Spleen (tissue), 7 donors: Measurements from ENCODE around the gene SUCNR1.
A peak's percentile ranks its signal among the peaks of the same experiment; 100 is the strongest.

Experiments used
- CTCF ChIP-seq, 11 experiments: fragments of 200-600 bp in 7 of 11; fragments of 450-650 bp in 4 of 11; sonication (generic) in 4 of 11; IDR thresholded peaks in 8 of 11; conservative IDR thresholded peaks in 3 of 11; 1 replicate in 7 of 11; 2 replicates in 4 of 11; pipeline versions ENCODE4 v1.4.0 to v1.8.0; 2016 to 2021; ENCODE audit warnings: antibody characterized with exemption in 11 of 11, inconsistent platforms in 4 of 11, mild to moderate bottlenecking in 1 of 11
- POLR2AphosphoS5 ChIP-seq, 3 donors: sonication (generic); formaldehyde crosslinking; IDR thresholded peaks; one replicate each; pipeline ENCODE4 v1.5.1; 2017; ENCODE audit warnings: antibody characterized with exemption in 3 of 3
- donor health status: DM: no; HTN: no; CAD: no; lungs with moderate emphysema.
- donor health status: DM: no; HTN: no; CAD: no.
- donor health status: DM: no; HTN: no; CAD: no.

- no peak for TF ChIP-seq POLR2AphosphoS5 (IDR thresholded peaks at IDR 0.05)
- peak in 4 of 11 experiments; percentile 4 to 35 (median 18) for TF ChIP-seq CTCF (IDR thresholded peaks at IDR 0.05 in 8 of 11, conservative IDR thresholded peaks at IDR 0.05 in 3 of 11)
Measured at GRCh38 chr3:151839313-151839631, 34.2 kb upstream of the SUCNR1 start.
